NCI-H1417 treated with DMSO at 0.1 percent for 48 hours (cell line): ENCODE data around the gene TESK2.
"Not testable (repeated sequence)": the region's sequence is repeated elsewhere in the genome, so short reads cannot be mapped to it uniquely, and the experiment has no call there.

Experiments used
- DNase-seq: peaks from one replicate; lab custom pipeline; 2025; lab: John Stamatoyannopoulos, UW

The TESK2 gene

GRCh38 chr1:45473302-45473701, 17.7 kb downstream of the TESK2 start:
- DNase-seq: no peak

GRCh38 chr1:45470306-45470798, 20.6 kb downstream of the TESK2 start:
- DNase-seq: no peak

- not testable (repeated sequence) for DNase-seq
Measured at GRCh38 chr1:45467353-45467752, 23.6 kb downstream of the TESK2 start.

GRCh38 chr1:45465277-45465676, 25.7 kb downstream of the TESK2 start:
- DNase-seq: no peak

GRCh38 chr1:45458894-45459293, 32.1 kb downstream of the TESK2 start:
- no peak for DNase-seq

- DNase-seq: no peak
Measured at GRCh38 chr1:45456531-45456930, 34.4 kb downstream of the TESK2 start.

GRCh38 chr1:45455162-45455561, 35.8 kb downstream of the TESK2 start:
- no peak for DNase-seq

GRCh38 chr1:45454464-45454863, 36.5 kb downstream of the TESK2 start:
- DNase-seq: no peak

- DNase-seq: no peak
Measured at GRCh38 chr1:45452503-45452902, 38.5 kb downstream of the TESK2 start.

GRCh38 chr1:45448357-45448756, 42.6 kb downstream of the TESK2 start:
- no peak for DNase-seq

- DNase-seq: no peak
Measured at GRCh38 chr1:45446950-45447672, 43.9 kb downstream of the TESK2 start.

GRCh38 chr1:45446530-45446929, 44.4 kb downstream of the TESK2 start:
- no peak for DNase-seq

- DNase-seq: no peak
Measured at GRCh38 chr1:45444609-45445131, 46.3 kb downstream of the TESK2 start.

GRCh38 chr1:45443580-45444446, 47.1 kb downstream of the TESK2 start:
- DNase-seq: no peak

GRCh38 chr1:45442272-45442671, 48.7 kb downstream of the TESK2 start:
- DNase-seq: no peak

GRCh38 chr1:45437323-45437722, 53.6 kb downstream of the TESK2 start:
- no peak for DNase-seq

- DNase-seq: no peak
Measured at GRCh38 chr1:45430490-45430889, 60.5 kb downstream of the TESK2 start.

- no peak for DNase-seq
Measured at GRCh38 chr1:45429561-45430159, 61.3 kb downstream of the TESK2 start.

GRCh38 chr1:45423906-45424678, 66.9 kb downstream of the TESK2 start:
- DNase-seq: no peak

GRCh38 chr1:45421935-45422334, 69.0 kb downstream of the TESK2 start:
- no peak for DNase-seq

GRCh38 chr1:45414746-45415145, 76.2 kb downstream of the TESK2 start:
- no peak for DNase-seq

GRCh38 chr1:45412899-45413298, 78.1 kb downstream of the TESK2 start:
- no peak for DNase-seq
